GM18508 (cell line): Measurements from ENCODE around the gene MARCHF10.

Experiments
- ATAC-seq: cut with Tn5 transposase; IDR thresholded peaks from one replicate; pipeline ENCODE4 v1.9.1; 2021; ENCODE audit warnings: moderate number of reproducible peaks; ENCODE audit not compliant: insufficient read depth, unreplicated experiment

The MARCHF10 gene

DNA sequence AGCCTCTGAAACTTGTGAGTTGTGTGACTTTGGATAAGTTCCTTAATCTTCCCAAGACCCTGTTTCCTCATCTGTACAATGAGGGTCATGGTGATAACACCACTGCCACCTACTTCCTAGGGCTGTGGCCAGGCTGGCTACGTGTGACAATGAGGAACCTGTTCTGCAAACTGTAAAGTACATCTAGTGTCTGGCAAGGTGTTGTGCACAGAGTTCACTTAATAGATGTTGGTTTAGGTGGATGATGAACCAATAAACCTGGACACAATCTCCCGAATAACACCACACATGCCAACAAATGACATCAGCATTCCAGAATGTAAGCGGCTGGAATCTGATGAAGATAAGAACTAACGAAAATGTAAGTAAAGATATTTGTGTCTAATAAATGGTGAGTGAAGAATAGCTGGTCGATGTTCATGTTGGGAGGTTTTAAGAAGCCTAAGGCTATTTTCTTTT, 82.3 kb downstream of the MARCHF10 start:
- ATAC-seq = no peak

DNA sequence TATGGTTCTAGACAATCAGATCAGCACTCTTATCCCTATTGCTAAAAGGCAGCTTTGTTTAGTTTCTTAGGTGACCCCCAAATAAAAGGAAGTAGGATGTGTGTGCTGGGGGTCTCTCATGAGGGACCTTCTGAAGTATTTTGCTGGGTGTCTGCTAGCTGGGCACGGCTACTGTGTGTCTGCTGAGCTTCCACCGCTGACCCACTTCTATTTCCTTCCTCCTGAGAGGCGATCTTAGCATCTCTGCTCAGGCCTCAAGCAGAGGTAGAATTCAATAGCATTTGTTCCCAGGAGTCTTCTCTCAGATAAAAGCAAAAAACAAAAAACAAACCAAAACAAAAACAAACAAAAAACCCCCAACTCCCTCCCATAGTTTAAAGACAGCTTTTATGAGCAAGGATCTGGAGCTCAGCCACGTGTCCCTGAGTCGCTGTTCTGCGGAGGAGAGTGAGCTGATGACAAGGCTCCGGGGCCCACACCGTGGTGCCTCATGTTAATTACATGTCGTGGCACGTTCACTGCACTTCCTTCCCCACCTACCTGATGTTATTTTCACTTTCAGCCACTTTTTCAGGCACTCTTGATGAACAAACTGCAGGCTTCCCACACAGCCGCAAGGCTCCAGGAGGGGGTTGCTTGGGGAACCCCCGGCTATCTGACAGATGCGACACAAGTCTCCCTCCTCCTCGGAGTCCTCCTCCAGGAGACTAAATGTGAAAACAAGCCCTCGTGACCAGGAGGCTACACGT, 83.5 kb downstream of the MARCHF10 start:
- ATAC-seq = peak; percentile 92

- no peak for ATAC-seq
These were observed 84.3 kb downstream of the MARCHF10 start for GRCh38 chr17:62723842-62724241.

- no peak for ATAC-seq
These were observed 85.5 kb downstream of the MARCHF10 start for GRCh38 chr17:62722625-62723024.

GRCh38 chr17:62720126-62720850, 87.8 kb downstream of the MARCHF10 start:
- ATAC-seq = no peak

GRCh38 chr17:62719586-62719985, 88.5 kb downstream of the MARCHF10 start:
- ATAC-seq = no peak

- ATAC-seq = no peak
These were observed 89.7 kb downstream of the MARCHF10 start for GRCh38 chr17:62718429-62718828.

- ATAC-seq = no peak
These were observed 90.2 kb downstream of the MARCHF10 start for GRCh38 chr17:62717889-62718288.

GRCh38 chr17:62717589-62717855, 90.6 kb downstream of the MARCHF10 start:
- no peak for ATAC-seq

GRCh38 chr17:62716834-62717588, 91.1 kb downstream of the MARCHF10 start:
- no peak for ATAC-seq

- no peak for ATAC-seq
These were observed 92.2 kb downstream of the MARCHF10 start for GRCh38 chr17:62715882-62716390.

GRCh38 chr17:62714016-62714777, 93.9 kb downstream of the MARCHF10 start:
- ATAC-seq = no peak

DNA sequence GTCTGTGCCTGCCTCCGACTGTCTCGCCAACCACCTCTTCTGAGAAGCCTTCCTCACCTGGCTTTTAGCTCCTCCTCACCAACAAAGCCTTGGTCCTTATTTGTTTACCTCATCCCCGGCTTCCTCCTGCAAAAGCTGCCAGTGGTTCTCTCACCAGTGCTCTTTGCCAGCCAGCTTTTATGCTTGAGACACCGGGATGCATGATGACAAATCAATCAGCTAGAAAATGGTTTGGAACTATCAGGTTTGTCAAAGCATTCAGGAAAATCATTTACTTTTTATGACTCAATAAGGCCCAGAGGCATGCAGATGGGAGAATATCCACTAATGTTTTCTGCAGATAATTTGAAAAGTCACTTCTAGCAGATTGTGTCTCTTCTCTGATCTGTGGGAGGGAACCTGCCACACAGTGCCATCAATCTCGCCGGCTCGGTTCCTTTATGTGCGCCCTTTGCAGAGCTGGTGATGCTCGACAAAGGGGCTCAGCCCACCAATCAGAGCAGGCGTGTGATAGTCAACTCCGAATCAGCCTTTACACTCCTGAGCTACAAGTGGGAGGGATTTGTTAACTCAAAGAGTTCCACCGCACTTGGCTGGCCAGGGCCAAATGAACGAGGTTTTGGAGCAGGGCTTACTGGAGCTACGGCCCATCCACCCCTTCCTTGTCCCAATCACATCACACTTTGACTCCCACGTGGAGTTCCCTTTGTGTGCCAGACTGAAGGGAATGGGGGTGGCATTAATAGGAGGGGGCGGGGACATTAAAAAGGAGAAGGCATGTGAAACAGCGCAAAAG, 94.8 kb downstream of the MARCHF10 start:
- ATAC-seq = no peak

DNA sequence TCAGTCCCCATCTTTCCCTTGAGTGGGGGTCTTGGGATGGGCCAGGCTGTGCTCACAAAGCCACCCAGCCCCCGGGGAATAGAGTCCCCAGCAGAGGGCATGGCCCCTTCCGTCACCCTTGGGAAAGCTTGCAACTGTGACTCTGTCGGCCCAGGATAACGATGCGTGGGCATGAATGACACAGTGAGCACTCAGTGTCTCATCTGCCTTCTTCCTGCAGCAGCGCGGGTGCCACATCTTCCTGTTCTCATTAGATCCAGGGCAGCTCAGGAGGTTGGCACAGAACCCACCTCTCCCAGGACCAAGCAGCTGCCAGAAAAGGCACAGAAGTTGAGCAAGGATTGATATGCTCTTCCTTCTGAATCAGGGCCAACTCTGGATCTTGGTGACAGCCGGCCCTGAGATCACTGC, 95.9 kb downstream of the MARCHF10 start:
- no peak for ATAC-seq

DNA sequence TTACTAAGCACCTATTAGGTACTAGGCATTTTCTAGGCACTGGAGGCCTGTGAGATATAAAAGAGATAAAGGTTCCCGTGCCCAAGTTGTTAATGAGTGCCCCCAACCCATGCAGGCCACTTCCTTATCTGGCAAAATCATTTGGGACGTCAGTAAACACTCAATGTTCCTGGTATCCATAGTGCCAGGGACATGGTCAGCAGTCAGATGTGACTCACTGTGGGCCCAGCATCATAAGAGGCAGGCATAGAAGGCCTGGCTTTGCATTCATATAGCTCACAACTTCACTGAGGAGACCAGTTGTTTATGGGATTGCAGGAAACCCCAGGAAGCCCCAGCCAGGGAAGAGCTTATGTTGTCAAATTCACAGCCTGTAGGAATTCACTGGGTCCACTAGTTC, 99.5 kb downstream of the MARCHF10 start:
- ATAC-seq = no peak

- no peak for ATAC-seq
These were observed 100.7 kb downstream of the MARCHF10 start for GRCh38 chr17:62707425-62707739.

- ATAC-seq = no peak
These were observed 101.3 kb downstream of the MARCHF10 start for GRCh38 chr17:62706598-62707424.

GRCh38 chr17:62705778-62706597, 102.1 kb downstream of the MARCHF10 start:
- no peak for ATAC-seq
